G401.6 (cell line): ENCODE results near the gene SPAG8.
A peak's percentile ranks its signal among the peaks of the same experiment; 100 is the strongest.

Source experiments
- FAIRE-seq: peaks from 2 replicates; lab custom pipeline; 2012; peaks lifted over from hg19 to GRCh38; lab: Jason Lieb, UNC

The SPAG8 gene, protein sequence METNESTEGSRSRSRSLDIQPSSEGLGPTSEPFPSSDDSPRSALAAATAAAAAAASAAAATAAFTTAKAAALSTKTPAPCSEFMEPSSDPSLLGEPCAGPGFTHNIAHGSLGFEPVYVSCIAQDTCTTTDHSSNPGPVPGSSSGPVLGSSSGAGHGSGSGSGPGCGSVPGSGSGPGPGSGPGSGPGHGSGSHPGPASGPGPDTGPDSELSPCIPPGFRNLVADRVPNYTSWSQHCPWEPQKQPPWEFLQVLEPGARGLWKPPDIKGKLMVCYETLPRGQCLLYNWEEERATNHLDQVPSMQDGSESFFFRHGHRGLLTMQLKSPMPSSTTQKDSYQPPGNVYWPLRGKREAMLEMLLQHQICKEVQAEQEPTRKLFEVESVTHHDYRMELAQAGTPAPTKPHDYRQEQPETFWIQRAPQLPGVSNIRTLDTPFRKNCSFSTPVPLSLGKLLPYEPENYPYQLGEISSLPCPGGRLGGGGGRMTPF

DNA sequence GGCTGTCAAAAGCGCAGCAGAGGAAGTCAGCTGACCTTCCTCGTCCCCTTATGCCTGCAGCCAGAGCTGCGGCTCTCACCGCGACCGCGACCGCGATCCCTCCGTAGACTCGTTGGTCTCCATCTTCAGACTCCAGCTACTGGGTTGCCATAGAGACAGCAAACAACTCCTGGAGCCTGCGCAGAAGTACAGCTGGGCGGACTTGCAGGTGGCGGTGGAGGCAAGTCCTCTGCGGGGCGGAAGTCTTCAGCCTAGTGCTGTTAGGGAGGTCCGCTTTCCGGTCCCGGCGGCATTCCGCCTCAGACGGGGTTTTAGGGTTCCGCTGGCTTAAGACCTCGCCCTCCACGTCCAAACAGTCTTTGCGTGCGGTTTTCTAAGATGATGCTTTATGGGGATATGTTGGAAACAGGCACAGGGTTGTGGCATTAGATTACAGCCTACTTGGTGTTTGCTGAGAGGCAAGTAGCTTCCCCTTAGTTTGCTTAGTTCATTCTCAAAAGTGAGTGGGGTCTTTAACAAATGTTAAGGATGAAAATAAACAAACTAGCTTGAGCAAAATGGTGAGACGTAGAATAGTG lies at the start of gene SPAG8:
TSS of gene SPAG8 (minus strand) at position 238 of the 578 bp plus-strand sequence. CDS start at position 123, 115 bp downstream.
- peak; percentile 30 for FAIRE-seq

DNA sequence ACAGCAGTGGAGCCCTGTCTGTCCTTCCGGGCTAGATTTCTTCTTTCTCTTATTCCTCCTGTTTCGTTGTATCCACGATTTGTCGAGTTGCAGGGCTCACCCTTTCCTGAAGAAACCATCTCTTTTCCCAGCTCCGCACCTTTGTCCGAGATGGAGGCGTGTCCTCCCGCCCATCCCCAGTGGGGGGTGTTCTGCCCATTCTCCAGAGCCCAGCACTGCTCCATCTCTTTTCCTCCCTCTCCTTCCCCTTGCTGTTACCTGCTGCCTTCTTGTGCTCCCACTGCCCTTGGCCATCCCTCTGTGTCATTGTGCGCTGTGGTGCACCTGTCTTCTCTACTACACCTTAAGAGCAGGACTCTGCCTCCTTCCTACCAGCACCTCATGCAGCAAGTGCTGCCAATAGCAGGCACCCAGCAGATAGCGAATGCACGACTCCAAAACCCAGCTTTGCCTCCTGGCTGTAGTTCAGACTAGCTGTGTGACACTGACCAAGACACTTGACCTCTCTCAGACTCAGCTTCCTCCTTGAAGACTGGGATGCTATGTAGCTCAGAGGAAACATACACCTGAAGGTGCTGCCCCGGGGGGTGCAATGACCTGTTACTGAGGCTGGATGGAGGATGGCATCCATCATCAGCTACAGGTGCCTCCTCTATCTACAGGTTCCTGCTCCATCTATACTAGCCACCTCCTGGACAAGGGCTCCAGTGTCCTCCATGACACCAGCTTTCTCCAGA lies 49.3 kb upstream of the SPAG8 start:
- FAIRE-seq: no peak

DNA sequence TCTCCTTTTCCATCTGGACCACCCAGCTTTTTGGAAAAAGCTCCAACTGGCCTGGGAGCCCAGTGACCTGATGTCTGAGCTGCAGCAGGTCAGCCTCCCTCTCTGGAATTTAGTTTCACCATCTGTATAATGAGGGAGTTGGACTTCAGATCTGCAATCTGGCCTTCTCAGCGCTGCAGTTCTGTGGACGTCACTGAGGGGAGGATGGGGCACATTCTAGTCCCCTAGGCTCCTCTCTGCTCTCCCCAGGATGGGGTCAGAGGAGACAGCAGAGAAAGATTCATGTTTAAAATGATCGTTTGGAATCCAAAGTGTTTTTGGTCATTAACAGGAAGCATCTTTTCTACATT lies 47.9 kb upstream of the SPAG8 start:
- FAIRE-seq: no peak

DNA sequence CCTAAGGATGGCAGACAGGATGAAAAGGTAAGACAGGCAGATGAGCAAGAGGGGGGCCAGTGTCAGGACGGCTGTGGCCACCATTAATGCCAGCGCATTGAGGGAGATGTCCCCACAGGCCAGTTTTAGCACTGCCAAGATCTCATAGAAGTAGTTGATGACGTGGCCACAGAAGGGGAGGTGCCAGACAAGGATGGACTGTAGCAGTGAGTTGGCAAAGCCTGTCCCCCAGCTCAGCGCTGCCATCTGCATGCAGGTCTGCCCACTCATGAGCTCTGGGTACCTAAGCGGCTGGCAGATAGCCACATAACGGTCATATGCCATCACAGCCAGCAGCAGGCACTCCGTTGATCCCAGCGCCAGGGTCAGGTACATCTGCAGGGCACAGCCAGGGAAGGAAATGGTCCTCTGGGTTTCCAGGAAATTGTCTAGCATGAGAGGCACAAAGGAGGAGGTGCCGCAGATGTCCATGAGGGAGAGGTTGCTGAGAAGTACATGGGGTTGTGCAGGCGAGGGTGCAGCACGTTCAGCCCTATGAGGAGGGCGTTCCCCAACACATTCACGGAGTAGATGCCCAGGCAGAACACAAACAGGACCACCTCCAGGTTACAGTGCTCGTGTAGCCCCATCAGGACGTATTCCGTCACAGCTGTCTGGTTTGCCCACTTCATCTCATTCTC lies 47.4 kb upstream of the SPAG8 start:
- no peak for FAIRE-seq

DNA sequence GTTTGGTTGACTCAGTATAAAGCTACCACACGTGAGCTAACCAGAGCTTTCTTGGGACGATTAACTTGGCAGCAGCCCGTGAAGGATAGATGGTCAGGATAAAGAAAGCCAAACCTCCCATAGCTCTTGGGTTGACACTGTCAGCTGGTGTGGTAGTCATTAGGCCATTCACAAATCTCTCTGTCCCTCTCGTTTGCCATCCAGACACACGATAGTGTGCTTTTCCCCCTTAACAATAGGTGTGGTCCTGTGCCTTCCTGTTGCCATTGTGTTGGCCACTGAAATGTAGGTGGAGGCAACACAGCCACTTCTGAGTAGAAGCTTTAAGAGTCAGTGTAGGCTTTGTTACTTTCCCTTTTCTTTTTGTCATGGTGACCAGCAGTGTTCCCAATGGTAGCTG lies 46.4 kb upstream of the SPAG8 start:
- no peak for FAIRE-seq

DNA sequence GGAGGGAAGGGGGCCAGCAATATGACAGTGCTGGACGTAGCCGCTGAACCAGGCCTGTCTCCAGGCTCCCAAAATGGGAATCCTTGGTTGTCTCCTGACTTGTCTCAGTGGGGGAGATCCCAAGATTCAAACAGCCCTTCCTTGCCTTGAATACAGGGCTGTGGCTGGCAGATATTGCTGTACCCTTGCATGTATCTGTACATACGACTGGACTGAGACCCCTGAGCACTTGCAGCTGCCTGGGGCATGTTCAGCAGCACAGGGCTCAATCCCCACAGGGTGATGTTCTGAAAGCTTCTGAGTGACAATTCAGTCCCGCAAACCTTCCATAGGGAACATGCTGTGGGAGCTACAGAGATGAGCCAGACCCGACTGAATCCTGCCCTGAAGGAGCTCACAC lies 44.8 kb upstream of the SPAG8 start:
- FAIRE-seq: no peak

DNA sequence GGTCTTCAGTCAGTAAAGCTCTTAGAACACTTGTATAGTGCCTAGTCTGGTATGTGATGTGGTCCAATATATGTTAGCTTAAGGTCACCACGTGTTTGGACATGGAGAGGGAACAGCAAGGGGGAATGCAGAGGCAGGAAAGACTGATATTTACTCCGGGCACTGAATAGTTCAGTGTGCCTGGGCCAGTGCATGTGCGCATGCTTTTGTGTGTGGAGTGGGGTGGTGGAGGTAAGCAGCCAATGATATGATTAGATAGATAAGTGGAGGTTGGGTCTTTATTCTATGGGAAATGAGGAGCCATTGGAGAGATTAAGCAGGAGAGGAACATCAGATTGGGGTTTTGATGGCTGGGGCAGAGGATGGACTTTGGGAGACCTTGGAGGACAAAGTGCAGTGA lies 44.1 kb upstream of the SPAG8 start:
- no peak for FAIRE-seq

DNA sequence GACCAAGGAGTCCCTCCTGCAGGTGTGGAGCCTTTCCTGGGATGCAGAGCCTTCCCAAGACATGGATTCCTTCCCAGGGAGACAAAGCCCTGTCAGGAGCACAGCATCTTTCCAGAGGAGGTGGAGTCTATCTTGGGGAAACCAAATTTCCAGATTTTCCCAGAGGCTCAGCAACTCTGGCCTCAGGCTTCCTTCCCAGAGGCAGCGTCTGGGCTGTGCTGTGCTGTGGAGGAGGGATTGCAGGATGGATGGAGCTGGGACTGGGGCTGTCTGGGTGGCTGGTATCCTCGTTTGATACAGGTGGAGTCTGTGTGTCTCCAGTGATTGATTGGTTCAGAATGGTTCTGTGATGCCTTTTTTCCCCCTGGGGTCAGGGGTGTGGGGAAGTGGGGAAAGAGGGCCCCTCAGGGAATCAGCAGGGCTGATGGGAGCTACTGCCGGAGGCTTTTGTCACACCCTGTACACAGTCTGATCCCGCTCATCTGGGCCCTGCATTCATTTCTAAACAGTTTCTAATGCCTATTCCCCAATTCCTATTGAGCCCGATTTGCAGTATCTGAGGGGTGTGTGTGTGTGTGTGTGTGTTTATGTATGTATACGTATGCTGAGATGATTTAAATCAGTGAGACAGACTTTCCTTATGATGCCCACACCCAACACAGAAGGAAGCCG lies 42.2 kb upstream of the SPAG8 start:
- FAIRE-seq: no peak

DNA sequence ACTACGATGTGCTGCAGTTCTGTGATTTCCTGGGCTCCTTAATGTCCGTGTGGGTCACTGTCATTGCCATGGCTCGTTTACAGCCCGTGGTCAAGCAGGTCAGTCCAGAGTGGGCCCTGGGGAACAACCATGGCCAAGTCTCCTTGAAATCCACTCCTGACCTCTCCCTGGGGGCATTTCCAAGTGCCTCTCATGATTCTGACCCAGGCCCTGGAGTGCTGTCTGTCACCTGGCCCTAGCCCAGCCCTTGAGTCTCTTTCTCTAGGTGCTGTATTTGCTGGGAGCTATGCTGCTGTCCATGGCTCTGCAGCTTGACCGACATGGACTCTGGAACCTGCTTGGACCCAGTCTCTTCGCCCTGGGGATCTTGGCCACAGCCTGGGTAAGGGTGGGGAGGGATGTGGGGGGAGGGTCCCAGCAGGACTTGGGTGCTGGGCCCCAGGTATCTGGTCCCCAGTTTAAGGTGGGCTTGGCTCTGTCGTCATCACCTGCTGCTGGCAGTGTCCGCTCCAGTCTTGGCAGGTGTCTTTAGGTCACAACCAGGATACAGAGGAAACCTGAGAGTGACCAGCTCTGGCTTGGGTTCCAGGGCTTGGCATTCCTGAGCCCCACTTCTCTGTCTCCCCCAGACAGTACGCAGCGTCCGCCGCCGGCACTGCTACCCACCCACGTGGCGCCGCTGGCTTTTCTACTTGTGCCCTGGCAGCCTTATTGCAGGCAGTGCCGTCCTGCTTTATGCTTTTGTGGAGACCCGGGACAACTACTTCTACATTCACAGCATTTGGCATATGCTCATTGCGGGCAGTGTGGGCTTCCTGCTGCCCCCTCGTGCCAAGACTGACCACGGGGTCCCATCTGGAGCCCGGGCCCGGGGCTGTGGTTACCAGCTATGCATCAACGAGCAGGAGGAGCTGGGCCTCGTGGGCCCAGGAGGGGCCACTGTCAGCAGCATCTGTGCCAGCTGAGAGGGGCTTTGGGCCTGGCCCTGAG lies 41.1 kb upstream of the SPAG8 start:
- FAIRE-seq: no peak

DNA sequence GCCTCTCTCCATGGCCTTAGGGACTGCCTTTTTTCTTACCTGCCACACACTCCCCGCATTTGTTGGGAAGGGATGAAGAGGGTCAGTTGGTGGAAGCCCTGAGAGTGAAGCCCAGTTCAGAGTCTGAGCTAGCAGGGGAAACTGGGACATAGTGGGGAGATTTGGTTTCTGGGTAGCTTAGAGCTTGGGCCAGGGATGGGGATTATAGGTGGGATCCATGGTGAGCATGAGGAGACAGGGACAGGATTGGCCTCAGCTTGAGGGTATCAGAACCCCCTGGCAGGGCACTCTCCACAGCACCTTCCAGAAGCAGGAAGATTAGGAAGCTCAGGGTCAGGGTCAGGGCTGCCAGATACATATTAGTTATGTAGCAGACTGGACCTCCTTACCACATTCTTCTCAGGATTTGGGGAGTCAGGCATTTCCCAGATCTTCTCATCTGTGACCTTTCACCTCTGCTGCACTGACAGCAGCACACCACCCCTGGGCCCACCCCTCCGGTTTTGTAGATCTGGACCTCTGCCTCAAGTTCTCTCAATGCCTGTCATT lies 40.3 kb upstream of the SPAG8 start:
- no peak for FAIRE-seq

DNA sequence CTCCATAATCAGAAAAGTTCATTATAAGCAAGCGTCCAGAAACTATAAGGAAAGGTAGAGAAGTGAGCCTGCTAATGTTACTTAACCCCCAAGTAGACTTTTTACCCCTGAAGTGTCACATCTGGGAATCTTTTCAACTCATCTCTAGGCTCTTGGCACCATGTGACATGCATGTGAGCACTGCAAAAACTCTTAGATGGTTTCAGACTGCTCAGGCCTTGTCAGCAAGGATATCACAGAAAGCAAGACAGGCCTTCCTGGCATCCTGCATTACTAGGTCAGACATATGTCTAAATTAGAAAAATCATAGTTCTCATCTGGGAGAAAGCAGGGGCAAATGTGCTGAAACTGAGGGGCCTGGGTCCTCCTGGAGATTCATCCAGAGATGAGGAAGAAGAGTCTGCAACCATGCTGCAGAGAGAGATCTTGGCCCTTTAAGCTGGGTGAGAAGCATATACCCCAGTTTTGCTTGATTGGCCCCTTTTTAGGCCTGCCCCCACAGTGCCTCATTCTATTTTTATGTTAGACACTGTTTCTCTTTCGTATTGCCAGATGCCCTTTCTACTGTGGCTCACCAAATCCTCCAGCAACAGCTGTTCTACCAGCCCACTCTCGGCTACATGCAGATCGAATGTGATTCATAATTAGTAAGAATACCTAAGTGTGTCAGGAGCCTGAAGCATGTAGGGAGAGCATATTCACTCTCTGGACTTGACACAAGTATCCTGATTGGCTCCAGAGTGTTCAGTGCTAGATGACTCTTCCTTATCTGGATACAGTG lies 35.9 kb upstream of the SPAG8 start:
- no peak for FAIRE-seq

DNA sequence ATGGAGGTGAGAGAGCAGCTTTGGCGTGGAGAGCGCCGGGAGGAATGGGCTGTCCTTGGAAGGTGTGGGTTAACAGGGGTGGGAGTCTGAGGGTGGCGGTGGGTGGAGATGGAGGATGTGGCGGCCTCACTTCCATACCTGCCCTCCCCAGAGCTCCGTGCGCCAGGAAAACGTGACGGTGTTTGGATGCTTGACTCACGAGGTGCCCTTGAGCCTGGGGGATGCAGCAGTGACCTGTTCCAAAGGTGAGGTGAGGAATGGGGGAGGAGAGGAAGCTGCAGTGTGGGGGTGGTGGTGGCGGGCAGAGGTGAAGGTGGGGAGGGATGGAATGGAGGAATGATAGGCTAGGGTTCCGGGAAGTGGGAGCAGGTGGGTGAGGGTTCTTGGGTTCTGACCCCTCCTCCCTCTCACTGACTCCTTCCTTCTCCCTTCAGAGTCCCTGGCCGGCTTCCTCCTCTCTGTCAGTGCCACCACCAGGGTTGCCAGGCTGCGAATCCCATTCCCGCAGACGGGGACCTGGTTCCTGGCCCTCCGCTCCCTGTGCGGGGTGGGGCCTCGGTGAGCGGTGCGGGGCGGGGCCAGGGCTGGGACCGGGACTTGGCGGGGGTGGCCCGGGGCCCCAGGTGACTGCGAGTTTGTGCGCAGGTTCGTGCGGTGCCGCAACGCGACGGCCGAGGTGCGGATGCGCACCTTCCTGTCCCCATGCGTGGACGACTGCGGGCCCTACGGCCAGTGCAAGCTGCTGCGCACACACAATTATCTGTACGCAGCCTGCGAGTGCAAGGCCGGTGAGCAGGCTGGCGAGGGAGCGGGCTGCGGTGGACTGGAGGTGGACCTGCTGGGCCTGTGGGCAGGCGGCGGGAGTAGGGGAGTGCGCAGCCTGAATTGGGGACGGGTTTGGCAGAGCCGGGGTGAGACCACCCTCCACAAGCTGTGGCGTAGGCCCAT lies 34.0 kb upstream of the SPAG8 start:
- no peak for FAIRE-seq

DNA sequence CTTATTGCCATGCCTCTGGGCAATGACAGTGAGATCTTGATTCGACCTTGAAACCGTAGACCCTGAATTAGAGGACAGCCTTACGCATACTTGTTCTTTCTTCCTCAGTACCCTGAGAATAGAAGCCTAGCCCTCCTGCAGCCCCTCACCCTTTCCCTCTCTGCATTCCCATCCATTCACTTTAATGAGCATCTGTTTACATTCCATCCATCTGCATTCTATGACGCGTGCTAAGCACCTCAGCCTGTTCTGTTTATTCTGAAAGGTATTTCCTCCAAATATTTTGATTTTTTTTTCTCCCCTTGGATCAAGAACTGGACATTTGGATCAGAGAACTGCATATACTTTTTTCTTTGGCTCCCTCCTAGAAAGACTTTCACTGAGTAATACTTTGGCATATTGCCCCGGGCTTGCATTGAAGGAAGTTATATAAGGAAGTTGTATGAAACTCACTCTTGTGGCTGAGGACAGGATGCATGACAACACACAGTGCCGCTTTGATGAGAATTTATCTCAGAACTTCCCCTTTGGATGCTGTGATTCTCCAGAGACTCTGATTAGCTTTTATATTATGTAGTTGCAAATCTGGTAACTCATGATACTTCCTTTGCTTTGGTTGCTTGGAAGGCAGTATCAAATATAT lies 32.7 kb upstream of the SPAG8 start:
- no peak for FAIRE-seq

DNA sequence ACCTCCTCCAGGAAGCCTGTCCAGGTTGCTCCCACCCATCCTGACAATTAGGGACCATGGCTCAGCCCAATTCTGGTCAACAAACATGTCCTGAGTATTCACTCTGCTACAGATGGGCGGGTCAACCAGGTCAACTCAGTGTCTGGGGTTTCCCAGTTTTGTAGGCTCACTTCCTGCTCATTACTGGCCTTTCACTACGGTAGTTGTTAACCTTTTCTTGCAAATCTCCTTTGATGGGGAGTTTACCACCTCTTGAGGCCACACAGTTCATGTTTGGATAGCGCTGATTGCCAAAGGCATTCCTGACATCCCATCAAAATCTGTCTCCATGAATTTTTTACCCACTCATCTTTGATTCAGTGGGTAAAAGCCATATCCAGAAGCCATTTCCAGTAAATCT lies 30.7 kb upstream of the SPAG8 start:
- FAIRE-seq: no peak

DNA sequence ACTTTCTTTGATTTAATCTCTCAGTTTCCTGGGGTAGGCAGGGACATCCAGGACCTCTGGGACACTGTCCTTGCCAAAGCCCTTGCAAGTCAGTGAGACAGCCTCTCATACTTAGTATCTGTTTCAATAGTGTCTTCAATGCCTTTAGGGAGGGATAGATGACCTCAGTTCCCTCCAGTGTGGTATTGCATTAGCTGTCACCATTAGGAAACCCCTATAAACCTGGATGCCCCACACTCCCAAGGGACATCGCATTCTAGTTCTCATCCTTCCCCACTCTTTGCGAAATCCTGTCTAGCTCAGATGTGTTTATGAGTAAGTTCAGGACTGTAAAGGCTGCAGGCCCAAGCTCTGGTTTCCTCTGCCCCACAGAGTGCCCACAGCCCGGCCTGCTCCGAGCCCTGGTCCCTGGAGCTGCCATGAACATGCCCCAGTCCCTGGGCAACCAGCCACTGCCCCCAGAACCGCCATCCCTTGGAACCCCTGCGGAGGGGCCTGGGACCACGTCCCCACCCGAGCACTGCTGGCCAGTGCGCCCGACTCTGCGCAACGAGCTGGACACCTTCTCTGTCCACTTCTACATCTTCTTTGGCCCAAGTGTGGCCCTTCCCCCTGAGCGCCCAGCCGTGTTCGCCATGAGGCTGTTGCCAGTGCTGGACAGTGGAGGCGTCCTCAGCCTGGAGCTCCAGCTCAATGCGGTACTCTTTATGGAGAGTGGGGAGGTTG lies 30.1 kb upstream of the SPAG8 start:
- no peak for FAIRE-seq

DNA sequence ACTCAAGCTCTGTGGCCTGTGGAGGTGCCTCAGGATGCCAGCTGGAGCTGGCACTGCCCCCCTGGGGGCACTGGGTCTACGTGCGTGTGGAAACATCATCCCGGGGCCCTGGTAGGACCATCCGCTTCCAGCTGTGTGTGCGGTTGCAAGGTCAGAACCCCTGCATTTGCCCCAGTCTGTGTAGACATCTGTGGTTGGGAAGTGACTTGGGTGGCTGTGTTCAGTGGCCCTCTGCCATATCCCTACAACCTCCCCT lies 29.5 kb upstream of the SPAG8 start:
- no peak for FAIRE-seq

DNA sequence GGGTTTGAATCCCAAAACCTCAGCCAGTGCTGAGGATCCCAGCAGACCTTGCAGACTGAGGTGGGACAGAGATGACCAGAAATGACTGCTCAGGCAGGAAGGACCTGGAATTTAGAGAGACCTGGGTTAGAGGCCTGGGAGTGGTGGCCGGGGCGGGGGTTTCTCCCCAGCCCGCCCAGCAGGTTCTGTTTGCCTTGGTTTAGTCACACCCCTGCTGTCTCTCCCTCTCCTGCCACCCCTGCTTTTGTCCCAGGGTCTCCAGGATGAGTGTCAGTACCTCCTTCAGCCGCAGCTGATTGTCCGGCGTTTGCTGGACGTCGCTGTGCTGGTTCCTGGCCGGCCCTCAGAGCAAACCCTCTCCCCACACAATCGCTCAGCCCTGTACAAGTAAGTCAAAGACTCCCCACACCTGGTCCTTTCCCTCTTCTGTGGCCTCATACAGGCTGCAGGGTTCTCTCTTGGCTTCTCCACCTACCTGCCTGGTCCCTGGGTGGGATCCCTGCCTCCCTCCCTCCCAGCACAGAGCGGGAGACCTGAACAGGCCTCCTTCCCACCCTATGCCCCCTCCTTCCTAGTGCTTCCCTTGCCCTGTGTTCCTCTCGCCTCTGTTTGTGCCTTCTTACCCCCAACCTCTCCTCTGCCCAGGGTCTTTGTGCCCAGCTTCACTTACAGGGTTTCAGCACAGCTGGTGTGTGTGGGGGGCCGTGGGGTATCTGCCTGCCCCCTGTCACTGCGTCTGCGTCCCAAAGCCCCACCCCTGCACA lies 29.0 kb upstream of the SPAG8 start:
- FAIRE-seq: no peak
